SK-N-MC (cell line): ENCODE data around the gene KCTD1.

Experiments
- EZH2 ChIP-seq: fragments of 200-600 bp; sonication (generic); IDR thresholded peaks from one replicate; pipeline ENCODE4 v1.6.1; 2017; ENCODE audit warnings: antibody characterized with exemption
- FOXP2 ChIP-seq: optimal IDR thresholded peaks from 2 replicates; pipeline ENCODE3; 2011; ENCODE audit warnings: mild to moderate bottlenecking, moderate library complexity; ENCODE audit not compliant: insufficient read depth; ENCODE audit errors: extremely low read length, control extremely low read depth
- POLR2AphosphoS5 ChIP-seq: IDR thresholded peaks from 2 replicates; pipeline ENCODE4 v1.6.1; 2012; ENCODE audit warnings: mild to moderate bottlenecking, low read depth, low read length, borderline replicate concordance

DNA sequence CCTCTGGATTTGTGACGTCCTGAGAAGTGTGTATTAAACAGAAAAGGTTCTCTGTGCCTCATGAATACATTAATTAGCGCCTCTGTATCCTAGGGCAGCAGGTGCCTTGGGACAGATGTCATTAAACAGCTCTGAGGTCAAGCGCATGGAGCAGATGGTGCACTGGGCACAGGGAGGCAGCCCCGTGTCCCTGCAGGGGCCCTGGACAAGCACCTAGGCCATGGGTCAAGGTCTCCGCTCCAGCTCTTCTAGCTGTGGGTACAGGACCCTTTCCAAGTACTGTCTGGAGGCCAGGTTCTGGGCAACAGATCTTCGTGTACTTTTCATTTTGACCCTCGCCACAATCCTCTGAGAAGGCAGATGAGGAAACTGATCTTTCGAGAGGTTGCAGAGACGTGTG lies 126.4 kb downstream of the KCTD1 start:
- TF ChIP-seq POLR2AphosphoS5 (no peak), EZH2 (no peak), FOXP2 (no peak)
